Cardiac fibroblast (primary cell): ENCODE results near the gene DUOXA1.
"Not testable (repeated sequence)": the region's sequence is repeated elsewhere in the genome, so short reads cannot be mapped to it uniquely, and the experiment has no call there.

Experiments
- DNase-seq, 2 donors: peaks; one replicate each; pipeline versions ENCODE4 v3.0.0 to v3.0.0-alpha.2; 2010; ENCODE audit warnings: low read depth in 2 of 2
- H3K4me3 ChIP-seq, 2 donors: replicated peaks in 1 of 2; 1 replicate in 1 of 2; 2 replicates in 1 of 2; pipeline ENCODE4 v1.5.1; 2011; ENCODE audit warnings: low read depth in 2 of 2, low read length in 2 of 2, mild to moderate bottlenecking in 2 of 2, moderate library complexity in 1 of 2
- CTCF ChIP-seq: IDR thresholded peaks from one replicate; pipeline ENCODE4 v1.5.1; 2011; ENCODE audit warnings: low read depth, mild to moderate bottlenecking, low read length, inconsistent platforms

DUOXA1 gene

GRCh38 chr15:45089712-45090373 lies 39.8 kb downstream of the DUOXA1 start:
- no peak for TF ChIP-seq CTCF
- no peak for DNase-seq

GRCh38 chr15:45088801-45089711 lies 40.6 kb downstream of the DUOXA1 start:
- H3K4me3 ChIP-seq: no peak overlapping the region
- no peak for TF ChIP-seq CTCF
- DNase-seq: peak in 1 of 2 donors; percentile 13

More at GRCh38 chr15:45089712-45090373, 39.8 kb downstream of the DUOXA1 start:
- no peak overlapping the region for H3K4me3 ChIP-seq

- H3K4me3 ChIP-seq: no peak overlapping the region
- TF ChIP-seq CTCF: no peak
- no peak for DNase-seq
These were observed 42.2 kb downstream of the DUOXA1 start for GRCh38 chr15:45087513-45087912.

GRCh38 chr15:45084163-45084562 lies 45.5 kb downstream of the DUOXA1 start:
- DNase-seq: no peak
- no peak for TF ChIP-seq CTCF
- H3K4me3 ChIP-seq: no peak overlapping the region

GRCh38 chr15:45083223-45083622 lies 46.5 kb downstream of the DUOXA1 start:
- DNase-seq: no peak
- H3K4me3 ChIP-seq: no peak overlapping the region
- TF ChIP-seq CTCF: no peak

GRCh38 chr15:45082412-45082811 lies 47.3 kb downstream of the DUOXA1 start:
- not testable (repeated sequence) for DNase-seq, H3K4me3 ChIP-seq

- not testable (repeated sequence) for H3K4me3 ChIP-seq, DNase-seq
These were observed 49.1 kb downstream of the DUOXA1 start for GRCh38 chr15:45080593-45080992.

GRCh38 chr15:45079628-45080246 lies 49.9 kb downstream of the DUOXA1 start:
- not testable (repeated sequence) for H3K4me3 ChIP-seq, DNase-seq

GRCh38 chr15:45079201-45079600 lies 50.5 kb downstream of the DUOXA1 start:
- not testable (repeated sequence) for H3K4me3 ChIP-seq, DNase-seq

GRCh38 chr15:45077391-45077790 lies 52.3 kb downstream of the DUOXA1 start:
- DNase-seq, H3K4me3 ChIP-seq: not testable (repeated sequence)

- H3K4me3 ChIP-seq, DNase-seq: not testable (repeated sequence)
These were observed 54.0 kb downstream of the DUOXA1 start for GRCh38 chr15:45075440-45076320.
